ENCODE data around the gene RPE65. TPM values are rescaled to one million over a fixed set of nuclear protein-coding genes. Genes with fewer than 3 reads are reported as not detected.
A peak's percentile ranks its signal among the peaks of the same experiment; 100 is the strongest.
"Not testable (repeated sequence)": the region's sequence is repeated elsewhere in the genome, so short reads cannot be mapped to it uniquely, and the experiment has no call there.

RPE65 gene
- total and polyA plus RNA-seq, 8 donors: not detected

GRCh38 chr1:68484618-68485017 lies 34.9 kb upstream of the RPE65 start:
- intact Hi-C loops (cut with DNase I): no loop called here
- H3K9me3 ChIP-seq: no peaks in the 10 kb centered on the region
- DNase-seq (no peak), ATAC-seq (no peak), FAIRE-seq (no peak)
- H3K4me3 ChIP-seq: no peak overlapping the region
- WGBS, 2 donors: 100% methylated on average over 1 of the region's 1 CpG
- no peaks in the 10 kb centered on the region for H3K36me3 ChIP-seq
- TF ChIP-seq, protein P1, sequence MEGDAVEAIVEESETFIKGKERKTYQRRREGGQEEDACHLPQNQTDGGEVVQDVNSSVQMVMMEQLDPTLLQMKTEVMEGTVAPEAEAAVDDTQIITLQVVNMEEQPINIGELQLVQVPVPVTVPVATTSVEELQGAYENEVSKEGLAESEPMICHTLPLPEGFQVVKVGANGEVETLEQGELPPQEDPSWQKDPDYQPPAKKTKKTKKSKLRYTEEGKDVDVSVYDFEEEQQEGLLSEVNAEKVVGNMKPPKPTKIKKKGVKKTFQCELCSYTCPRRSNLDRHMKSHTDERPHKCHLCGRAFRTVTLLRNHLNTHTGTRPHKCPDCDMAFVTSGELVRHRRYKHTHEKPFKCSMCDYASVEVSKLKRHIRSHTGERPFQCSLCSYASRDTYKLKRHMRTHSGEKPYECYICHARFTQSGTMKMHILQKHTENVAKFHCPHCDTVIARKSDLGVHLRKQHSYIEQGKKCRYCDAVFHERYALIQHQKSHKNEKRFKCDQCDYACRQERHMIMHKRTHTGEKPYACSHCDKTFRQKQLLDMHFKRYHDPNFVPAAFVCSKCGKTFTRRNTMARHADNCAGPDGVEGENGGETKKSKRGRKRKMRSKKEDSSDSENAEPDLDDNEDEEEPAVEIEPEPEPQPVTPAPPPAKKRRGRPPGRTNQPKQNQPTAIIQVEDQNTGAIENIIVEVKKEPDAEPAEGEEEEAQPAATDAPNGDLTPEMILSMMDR (IDR thresholded peaks at IDR 0.05): no peak
- no peaks in the 10 kb centered on the region for H3K27me3 ChIP-seq
- H3K27ac ChIP-seq: no peak overlapping the region
- no peaks in the 10 kb centered on the region for H3K4me1 ChIP-seq

DNA sequence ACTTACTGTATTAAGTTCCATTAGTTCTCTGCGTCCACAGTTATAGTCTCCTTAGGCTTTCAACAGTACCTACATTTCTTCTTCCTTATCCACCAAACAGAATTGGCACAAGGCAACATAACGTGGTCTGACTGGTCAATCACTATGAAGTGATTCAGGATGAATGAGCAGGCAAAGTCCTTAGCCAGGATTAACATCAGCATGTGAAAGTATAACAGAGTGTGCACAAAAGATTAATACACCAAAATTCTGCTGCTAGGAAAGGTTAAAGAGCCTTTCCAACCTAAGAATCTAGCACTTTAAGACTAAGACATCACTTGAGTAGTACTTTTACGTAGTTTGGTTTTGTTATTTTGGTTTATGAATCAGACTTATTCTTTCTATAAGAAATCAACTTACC lies 31.3 kb upstream of the RPE65 start:
- intact Hi-C loops (cut with DNase I): no loop called here
- H3K4me1 ChIP-seq: no peaks in the 10 kb centered on the region
- DNase-seq: no peak
- 95 to 96% methylated on average over 3 of the region's 3 CpGs for WGBS, 2 donors
- no peak overlapping the region for H3K27ac ChIP-seq
- no peaks in the 10 kb centered on the region for H3K27me3 ChIP-seq
- TF ChIP-seq, protein P1 (IDR thresholded peaks at IDR 0.05): no peak
- H3K9me3 ChIP-seq: no peaks in the 10 kb centered on the region
- no peak for FAIRE-seq
- H3K36me3 ChIP-seq: no peaks in the 10 kb centered on the region
- no peak for ATAC-seq
- no peak overlapping the region for H3K4me3 ChIP-seq

- no peak for FAIRE-seq
- 97 to 98% methylated on average over 2 of the region's 2 CpGs for WGBS, 2 donors
- intact Hi-C loops (cut with DNase I): no loop called here
- no peak for ATAC-seq
- Histone ChIP-seq H3K36me3 (no peaks in the 10 kb centered on the region), H3K9me3 (no peaks in the 10 kb centered on the region), H3K4me1 (no peaks in the 10 kb centered on the region), H3K4me3 (no peak overlapping the region), H3K27ac (no peak overlapping the region), H3K27me3 (no peaks in the 10 kb centered on the region)
- TF ChIP-seq, protein P1 (IDR thresholded peaks at IDR 0.05): no peak
- no peak for DNase-seq
Observed at GRCh38 chr1:68479501-68479900, 29.7 kb upstream of the RPE65 start.

- FAIRE-seq (no peak), DNase-seq (no peak), ATAC-seq (no peak)
- Histone ChIP-seq H3K27ac (no peak overlapping the region), H3K4me1 (no peaks in the 10 kb centered on the region), H3K4me3 (no peak overlapping the region), H3K9me3 (no peaks in the 10 kb centered on the region), H3K27me3 (no peaks in the 10 kb centered on the region), H3K36me3 (no peaks in the 10 kb centered on the region)
- WGBS, 2 donors: 94 to 97% methylated on average over 2 of the region's 2 CpGs
- TF ChIP-seq, protein P1 (IDR thresholded peaks at IDR 0.05): no peak
- intact Hi-C loops (cut with DNase I): no loop called here
Observed at GRCh38 chr1:68478662-68479061, 28.9 kb upstream of the RPE65 start.

DNA sequence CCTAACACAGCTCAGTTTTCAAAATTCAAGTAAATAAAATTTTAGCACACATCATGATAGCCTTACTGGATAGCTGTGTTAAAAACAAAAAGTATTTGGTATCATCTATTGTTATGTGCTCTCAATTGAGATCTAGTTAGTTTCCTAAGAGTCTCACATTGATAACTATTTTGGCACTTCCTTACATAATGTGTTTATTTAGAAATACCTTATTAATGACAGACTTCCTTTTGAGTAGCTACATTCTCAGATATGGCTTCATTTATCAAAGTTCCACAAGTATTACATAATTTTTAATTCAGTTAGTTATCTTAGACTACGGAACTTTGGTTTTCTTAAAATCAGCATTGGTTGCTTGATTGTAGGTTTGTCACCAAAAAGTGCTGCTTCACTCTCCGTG lies 26.9 kb upstream of the RPE65 start:
- H3K4me1 ChIP-seq; H3K36me3 ChIP-seq; H3K4me3 ChIP-seq; DNase-seq; intact Hi-C loops (cut with DNase I); H3K9me3 ChIP-seq; H3K27me3 ChIP-seq; H3K27ac ChIP-seq; ATAC-seq: not testable (repeated sequence)
- peak; percentile 81 for FAIRE-seq
- 54% methylated on average over 2 of the region's 2 CpGs for whole genome bisulfite sequencing, 2 donors

GRCh38 chr1:68473060-68473459 lies 23.3 kb upstream of the RPE65 start:
- DNase-seq (no peak), FAIRE-seq (no peak), ATAC-seq (no peak)
- Histone ChIP-seq H3K4me1 (no peaks in the 10 kb centered on the region), H3K4me3 (no peak overlapping the region), H3K27me3 (no peaks in the 10 kb centered on the region), H3K9me3 (no peaks in the 10 kb centered on the region), H3K27ac (no peak overlapping the region), H3K36me3 (no peaks in the 10 kb centered on the region)
- intact Hi-C loops (cut with DNase I): no loop called here
- TF ChIP-seq, protein P1 (IDR thresholded peaks at IDR 0.05): no peak

All from pancreas (tissue), 10 donors.